ENCODE results near the gene PRICKLE3. TPM values are rescaled to one million over a fixed set of nuclear protein-coding genes. Genes with fewer than 3 reads are reported as not detected.

PRICKLE3 gene
- total and polyA plus RNA-seq, 2 of the 4 experiments (the other 2 are of a cell fraction): 3.4 to 6.4 TPM

DNA sequence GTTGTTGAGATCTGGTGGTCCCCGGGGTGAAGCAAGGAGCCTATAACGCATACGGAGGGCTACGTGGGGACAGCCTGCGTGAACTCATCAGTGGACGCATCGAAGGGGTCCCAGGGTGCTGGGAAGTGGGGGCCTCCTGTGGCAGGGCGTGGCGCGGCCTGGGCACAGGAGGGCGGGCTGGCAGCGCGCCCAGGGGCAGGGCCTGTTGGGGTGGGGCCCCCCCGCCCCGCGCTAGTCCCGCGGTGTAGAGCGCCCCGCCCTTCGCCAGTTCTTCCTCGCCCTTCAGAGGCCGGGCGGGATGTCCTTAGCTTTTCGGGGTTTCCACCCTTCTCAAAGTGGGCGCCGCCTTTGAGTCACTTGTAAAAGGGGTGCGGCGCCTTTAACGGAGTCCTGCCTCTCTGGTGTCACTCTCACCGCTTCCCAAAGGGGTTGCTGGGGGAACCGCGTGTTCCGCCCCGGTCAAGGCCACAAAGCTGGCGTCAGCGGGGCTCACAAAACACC is 13.8 kb downstream of the PRICKLE3 start:
- TF ChIP-seq MXI1 (IDR thresholded peaks at IDR 0.05; ENCODE audit: borderline replicate concordance, low read depth, low read length) (0 out of 2 replicates have a peak, but pooled peaks have one; percentile 24), RAD21 (IDR thresholded peaks at IDR 0.05; ENCODE audit: low read length) (no peak)

More for the DNA sequence above, 13.8 kb downstream of the PRICKLE3 start:
- Histone ChIP-seq H3K4me3 (ENCODE audit: insufficient read depth, low read depth, low read length) (peak overlapping the region; percentile 61), H3K36me3 (ENCODE audit: control insufficient read depth, insufficient read depth, low read length) (peaks cover 9% of the 10 kb centered on the region), H3K79me1 (ENCODE audit: low read depth in 1 of 2, low read length in 2 of 2) (peaks cover 17 to 19% of the 10 kb centered on the region in 2 experiments), H3K23ac (ENCODE audit: low read depth, low read length) (peak overlapping the region; percentile 75), H3K9me3 (ENCODE audit: control insufficient read depth, insufficient read depth, low read length) (no peaks in the 10 kb centered on the region; the same call in 1 of the 2 replicates), H3K56ac (ENCODE audit: extremely low read depth, insufficient read depth, low read length) (peak overlapping the region; percentile 16), H2BK5ac (ENCODE audit: low read depth, low read length, poor library complexity, severe bottlenecking) (peak overlapping the region; percentile 22), H3K27ac (ENCODE audit: insufficient read depth, low read length) (peak overlapping the region; percentile 45), H2AK9ac (replicated peaks; ENCODE audit: low read depth, low read length, poor library complexity) (peak overlapping the region; percentile 98), H2BK15ac (ENCODE audit: low read depth, low read length) (no peak overlapping the region), H2AK5ac (ENCODE audit: low read depth, low read length) (peak overlapping the region; percentile 82), H2BK20ac (ENCODE audit: low read depth, low read length) (0 out of 2 replicates have a peak overlapping the region, but pooled peaks have one; percentile 35), H2AFZ (replicated peaks; ENCODE audit: low read length, poor library complexity) (peak overlapping the region; percentile 91), H4K20me1 (ENCODE audit: insufficient read depth, low read length) (no peaks in the 10 kb centered on the region; the same call in 1 of the 2 replicates), H3K4ac (ENCODE audit: low read depth, low read length) (peak overlapping the region; percentile 94), H2BK120ac (ENCODE audit: low read depth, low read length) (peak overlapping the region; percentile 64), H3K4me2 (ENCODE audit: low read depth, low read length) (peak overlapping the region; percentile 92), H3K18ac (ENCODE audit: low read depth, low read length) (peak overlapping the region; percentile 25; the same call in 1 of the 2 replicates), H3K9ac (ENCODE audit: low read depth, low read length) (peak overlapping the region; percentile 61), H3K27me3 (ENCODE audit: control insufficient read depth, insufficient read depth, low read length) (no peaks in the 10 kb centered on the region), H3K9me1 (ENCODE audit: insufficient read depth, low read length) (0 out of 2 replicates have a peak, but pooled peaks cover 5% of the 10 kb centered on the region), H4K8ac (ENCODE audit: low read depth in 2 of 2, low read length in 2 of 2) (peak overlapping the region; percentile 84 to 89; a peak in 3 of 4 replicates), H4K5ac (ENCODE audit: low read depth, low read length) (peak overlapping the region; percentile 73; the same call in 1 of the 2 replicates), H4K91ac (ENCODE audit: insufficient read depth, low read depth, low read length) (peak overlapping the region; percentile 84), H3K4me1 (ENCODE audit: control insufficient read depth, insufficient read depth, low read length) (peaks cover 6% of the 10 kb centered on the region), H3K14ac (replicated peaks; ENCODE audit: low read depth, low read length) (peak overlapping the region; percentile 96)
- BruUV-seq (replicated peaks): no TSS peak
- ChIA-PET POLR2A (ENCODE audit: unreplicated experiment) (no interaction called here), CTCF (no interaction called here)
- WGBS, 2 experiments (ENCODE audit: extremely low coverage in 2 of 2, insufficient read length in 1 of 2): 33% methylated on average over 19 of the region's 37 CpGs; no CpG with 5 or more reads in 1 of the 2 experiments
- in situ Hi-C loops (cut with MboI; ENCODE audit: low sequenced_read_pairs): no loop called here
- intact Hi-C loops (cut with micrococcal nuclease): no loop called here
- dilution Hi-C loops (cut with HindIII; ENCODE audit: low sequenced_read_pairs, unreplicated experiment): no loop called here
- ATAC-seq (ENCODE audit: low read depth) (peak; percentile 64), DNase-seq (peak; percentile 20)
